ENCODE data around the gene PXDN.

DNA sequence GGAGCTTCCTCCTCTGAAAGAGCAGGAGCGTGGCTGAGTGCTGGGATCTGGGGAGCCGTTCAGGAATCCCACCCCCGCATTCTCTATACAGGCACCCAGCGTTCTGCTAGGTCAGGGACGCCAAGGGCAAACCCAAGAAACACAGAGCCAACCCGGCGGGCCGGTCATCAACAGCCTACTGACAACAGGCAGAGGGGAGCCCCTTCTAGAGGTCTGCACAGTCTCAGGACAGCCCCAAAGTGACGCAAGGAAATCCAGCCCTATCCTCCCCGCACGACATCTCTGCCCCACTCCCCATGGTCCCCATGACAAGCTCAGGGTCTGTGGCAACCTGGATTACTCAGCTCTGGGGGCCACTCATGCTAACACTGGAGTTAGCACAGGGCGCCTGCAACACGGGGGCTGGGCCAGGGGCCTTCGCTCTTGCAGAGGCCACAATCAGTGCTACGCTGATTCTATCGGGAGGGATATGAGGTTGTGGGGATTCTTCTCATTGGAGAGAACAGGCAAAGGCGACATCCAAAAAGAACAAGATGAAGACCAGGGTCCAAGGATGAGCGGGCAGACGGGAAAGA is 81.6 kb downstream of the PXDN start:
- TF ChIP-seq GATA2 (IDR thresholded peaks at IDR 0.05; ENCODE audit: low read depth, low read length) = no peak
- no peak for TF ChIP-seq GATA3 (IDR thresholded peaks at IDR 0.05; ENCODE audit: low read depth, low read length)
